WERI-Rb-1 (cell line): ENCODE measurements around the gene AP3D1.

Source experiments
- DNase-seq: peaks from one replicate; pipeline ENCODE4 v3.0.0-alpha.2; 2020
- H3K27ac ChIP-seq: fragments of 250-450 bp; sonication (Bioruptor Pico); 2 replicates; pipeline ENCODE4 v1.5.1; 2020; ENCODE audit warnings: mild to moderate bottlenecking, moderate library complexity
- H3K27me3 ChIP-seq: fragments of 250-450 bp; sonication (Bioruptor Pico); 2 replicates; pipeline ENCODE4 v1.5.1; 2021; ENCODE audit warnings: mild to moderate bottlenecking, low read depth, moderate library complexity; ENCODE audit not compliant: insufficient read depth, severe bottlenecking
- H3K36me3 ChIP-seq: fragments of 250-450 bp; sonication (Bioruptor Pico); 2 replicates; pipeline ENCODE4 v1.5.1; 2020; ENCODE audit warnings: mild to moderate bottlenecking, moderate library complexity
- H3K4me3 ChIP-seq: 2 replicates; pipeline ENCODE4 v1.5.1; 2011; ENCODE audit warnings: low read depth, mild to moderate bottlenecking, control low read depth, low read length
- H3K9me3 ChIP-seq: fragments of 250-450 bp; sonication (Bioruptor Pico); 2 replicates; pipeline ENCODE4 v1.5.1; 2021; ENCODE audit warnings: mild to moderate bottlenecking, moderate library complexity; ENCODE audit not compliant: severe bottlenecking
- CTCF ChIP-seq: IDR thresholded peaks from 2 replicates; pipeline ENCODE4 v1.5.1; 2011; ENCODE audit warnings: low read depth, mild to moderate bottlenecking, control low read depth, inconsistent platforms, low read length

Gene AP3D1

GRCh38 chr19:2058570-2059421 lies 92.6 kb downstream of the AP3D1 start:
- Histone ChIP-seq H3K36me3 (no peaks in the 10 kb centered on the region), H3K9me3 (no peaks in the 10 kb centered on the region), H3K4me3 (no peak overlapping the region), H3K27me3 (no peaks in the 10 kb centered on the region), H3K27ac (peak overlapping the region; percentile 96)
- DNase-seq = no peak
- no peak for TF ChIP-seq CTCF

DNA sequence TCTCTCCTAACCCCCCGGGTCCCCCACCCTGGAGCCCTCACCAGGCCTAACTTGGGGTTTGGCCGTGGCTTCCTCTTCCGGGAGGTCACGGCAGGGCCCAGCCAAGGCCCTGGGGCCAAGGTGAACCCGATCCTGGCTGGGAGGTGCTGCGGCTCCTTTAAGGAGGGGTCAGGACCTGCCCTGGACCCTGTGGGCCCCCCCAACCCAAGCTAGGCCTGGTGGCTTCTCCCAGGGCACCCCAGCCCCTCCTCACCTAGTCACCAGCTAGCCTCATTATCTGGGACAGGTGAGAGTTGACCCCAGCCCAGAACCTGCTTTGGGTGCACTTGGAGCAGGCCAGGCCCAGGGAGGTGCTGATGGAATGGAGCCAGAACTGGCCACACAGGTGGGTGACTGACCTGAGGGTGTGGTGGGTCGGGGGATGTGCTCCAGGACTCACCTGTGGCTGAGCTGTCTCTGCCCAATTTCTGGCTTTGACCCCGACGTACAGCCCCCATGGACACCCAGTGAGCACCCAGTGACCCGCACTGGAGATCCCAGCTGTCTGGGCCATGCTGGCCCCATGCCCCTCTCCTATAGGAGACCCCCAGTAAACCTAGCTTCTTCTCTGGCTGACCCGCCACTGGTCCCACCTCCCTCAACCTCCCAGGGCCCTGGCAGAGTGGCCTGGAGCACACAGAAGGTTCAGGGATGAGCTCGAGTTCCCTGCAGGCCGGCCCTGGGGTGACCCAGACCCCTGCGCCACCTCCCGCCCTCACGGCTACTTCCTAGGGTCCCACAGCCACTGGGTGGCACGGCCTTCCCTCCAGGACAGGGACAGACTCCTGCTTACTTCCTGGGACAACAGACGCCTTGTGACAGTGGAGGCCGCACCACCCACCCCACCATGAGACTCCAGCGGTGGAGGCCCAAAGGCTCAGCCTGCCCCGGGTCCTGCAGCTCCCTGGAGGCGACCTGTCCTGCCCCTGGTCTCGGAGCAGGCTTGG lies 93.6 kb downstream of the AP3D1 start:
- Histone ChIP-seq H3K36me3 (no peaks in the 10 kb centered on the region), H3K27me3 (no peaks in the 10 kb centered on the region), H3K4me3 (no peak overlapping the region), H3K27ac (peak overlapping the region; percentile 55), H3K9me3 (no peaks in the 10 kb centered on the region)
- no peak for DNase-seq
- no peak for TF ChIP-seq CTCF

DNA sequence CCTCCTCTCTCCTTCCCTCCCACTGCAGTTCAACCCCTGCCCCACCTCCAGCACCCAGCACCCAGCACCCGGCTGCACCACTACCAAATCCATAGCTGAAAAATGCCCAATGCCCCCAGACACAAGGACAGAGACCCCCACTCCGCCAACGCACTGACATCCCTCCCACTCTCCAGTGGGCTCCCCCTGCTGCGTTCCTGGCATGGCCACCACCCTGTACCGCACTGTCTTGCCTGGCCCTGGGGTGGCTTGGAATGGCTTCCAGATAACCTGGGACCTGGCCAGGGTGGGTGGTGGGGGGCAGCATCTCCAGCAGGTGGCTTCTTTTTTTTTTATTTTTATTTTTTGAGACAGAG lies 94.6 kb downstream of the AP3D1 start:
- Histone ChIP-seq H3K9me3 (no peaks in the 10 kb centered on the region), H3K27me3 (no peaks in the 10 kb centered on the region), H3K36me3 (no peaks in the 10 kb centered on the region), H3K27ac (no peak overlapping the region), H3K4me3 (no peak overlapping the region)
- no peak for TF ChIP-seq CTCF
- DNase-seq = no peak

- no peaks in the 10 kb centered on the region for H3K36me3 ChIP-seq
- no peak for TF ChIP-seq CTCF
- DNase-seq = no peak
- H3K4me3 ChIP-seq = no peak overlapping the region
- no peaks in the 10 kb centered on the region for H3K9me3 ChIP-seq
- no peaks in the 10 kb centered on the region for H3K27me3 ChIP-seq
- H3K27ac ChIP-seq = peak overlapping the region; percentile 20; the same call in 1 of the 2 replicates
Measured at GRCh38 chr19:2055931-2056836, 95.2 kb downstream of the AP3D1 start.

DNA sequence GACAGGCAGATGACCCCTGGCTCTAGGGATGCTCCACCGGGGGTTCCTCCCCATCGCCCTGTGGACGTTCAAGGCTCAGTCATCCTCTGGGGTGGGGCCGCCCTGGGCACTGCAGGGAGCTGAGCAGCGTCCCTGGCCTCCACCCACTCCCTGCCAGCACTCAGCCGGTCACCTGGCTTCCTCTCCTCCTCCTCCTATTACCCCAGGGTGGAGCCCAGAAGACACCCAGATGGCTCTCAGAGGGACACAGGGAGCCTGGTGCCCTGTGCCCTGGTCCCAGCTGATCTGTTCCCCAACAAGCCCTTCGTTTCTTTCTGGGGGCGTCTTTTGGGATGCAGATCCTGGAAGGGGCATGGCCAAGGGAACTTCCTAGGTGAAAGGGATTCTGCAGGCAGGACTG lies 96.6 kb downstream of the AP3D1 start:
- no peak for DNase-seq
- Histone ChIP-seq H3K27ac (no peak overlapping the region), H3K27me3 (no peaks in the 10 kb centered on the region)

More for the DNA sequence above, 96.6 kb downstream of the AP3D1 start:
- H3K9me3 ChIP-seq = no peaks in the 10 kb centered on the region
- H3K36me3 ChIP-seq = no peaks in the 10 kb centered on the region; the same call in 1 of the 2 replicates
- no peak overlapping the region for H3K4me3 ChIP-seq
- TF ChIP-seq CTCF = no peak
